GM19397 (cell line): ENCODE results near the gene FYB1.
"Not testable (repeated sequence)": the region's sequence is repeated elsewhere in the genome, so short reads cannot be mapped to it uniquely, and the experiment has no call there.

ENCODE experiments used
- ATAC-seq: cut with Tn5 transposase; IDR thresholded peaks from one replicate; pipeline ENCODE4 v1.9.1; 2021; ENCODE audit warnings: mild to moderate bottlenecking, moderate library complexity; ENCODE audit not compliant: unreplicated experiment

Gene FYB1

GRCh38 chr5:39219437-39219836 lies at the start of gene FYB1:
Gene FYB1 (minus strand): TSS chr5:39219563. CDS start chr5:39202960, 16,603 bp downstream.
- ATAC-seq: no peak

GRCh38 chr5:39267186-39267585 lies 47.8 kb upstream of the FYB1 start:
- no peak for ATAC-seq

- no peak for ATAC-seq
Measured at GRCh38 chr5:39266442-39266841, 47.1 kb upstream of the FYB1 start.

GRCh38 chr5:39264528-39264927 lies 45.2 kb upstream of the FYB1 start:
- ATAC-seq: peak; percentile 69

GRCh38 chr5:39262981-39263380 lies 43.6 kb upstream of the FYB1 start:
- no peak for ATAC-seq

GRCh38 chr5:39260095-39260494 lies 40.7 kb upstream of the FYB1 start:
- ATAC-seq: no peak

GRCh38 chr5:39257554-39257953 lies 38.2 kb upstream of the FYB1 start:
- ATAC-seq: no peak

- no peak for ATAC-seq
Measured at GRCh38 chr5:39256477-39257235, 37.3 kb upstream of the FYB1 start.

GRCh38 chr5:39255406-39255805 lies 36.0 kb upstream of the FYB1 start:
- no peak for ATAC-seq

GRCh38 chr5:39254671-39255070 lies 35.3 kb upstream of the FYB1 start:
- ATAC-seq: no peak

- ATAC-seq: no peak
Measured at GRCh38 chr5:39253196-39253595, 33.8 kb upstream of the FYB1 start.

GRCh38 chr5:39249564-39250274 lies 30.4 kb upstream of the FYB1 start:
- no peak for ATAC-seq

GRCh38 chr5:39249069-39249468 lies 29.7 kb upstream of the FYB1 start:
- ATAC-seq: no peak

- ATAC-seq: no peak
Measured at GRCh38 chr5:39240750-39241149, 21.4 kb upstream of the FYB1 start.

GRCh38 chr5:39238366-39239105 lies 19.2 kb upstream of the FYB1 start:
- ATAC-seq: no peak

- ATAC-seq: no peak
Measured at GRCh38 chr5:39236718-39237117, 17.4 kb upstream of the FYB1 start.

- ATAC-seq: no peak
Measured at GRCh38 chr5:39235648-39236047, 16.3 kb upstream of the FYB1 start.

GRCh38 chr5:39234494-39234893 lies 15.1 kb upstream of the FYB1 start:
- not testable (repeated sequence) for ATAC-seq

- ATAC-seq: no peak
Measured at GRCh38 chr5:39233783-39234182, 14.4 kb upstream of the FYB1 start.

GRCh38 chr5:39231705-39232525 lies 12.6 kb upstream of the FYB1 start:
- ATAC-seq: no peak

- no peak for ATAC-seq
Measured at GRCh38 chr5:39228596-39228995, 9.2 kb upstream of the FYB1 start.
